Measurements from ENCODE around the gene FNDC8.
A peak's percentile ranks its signal among the peaks of the same experiment; 100 is the strongest.
"Not testable (repeated sequence)": the region's sequence is repeated elsewhere in the genome, so short reads cannot be mapped to it uniquely, and the experiment has no call there.

Gene FNDC8

DNA sequence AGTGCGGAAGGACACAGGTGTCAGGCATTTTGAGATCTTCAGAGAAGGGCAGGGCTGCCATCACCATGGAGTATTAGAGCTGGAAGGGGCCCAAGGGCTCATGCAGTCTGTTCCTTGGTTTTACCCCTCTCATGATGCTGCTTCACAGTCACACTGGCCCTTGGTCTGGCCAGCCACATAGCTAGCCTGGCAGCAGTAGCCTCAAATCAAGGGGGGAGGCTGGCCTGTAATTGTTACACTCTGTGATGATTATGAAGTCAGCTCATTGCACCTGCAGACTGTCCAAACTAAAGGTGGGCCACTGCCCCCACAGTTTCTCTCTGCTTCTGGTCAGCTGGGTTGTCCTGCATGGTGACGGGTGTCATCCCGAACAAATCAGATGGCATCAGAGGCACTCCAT, at the start of gene FNDC8:
Gene FNDC8 (plus strand): TSS at position 301 of the 400 bp plus-strand sequence. CDS start 79 bp downstream, at position 380.
- DNase-seq (ENCODE audit: low read depth) = no peak

DNA sequence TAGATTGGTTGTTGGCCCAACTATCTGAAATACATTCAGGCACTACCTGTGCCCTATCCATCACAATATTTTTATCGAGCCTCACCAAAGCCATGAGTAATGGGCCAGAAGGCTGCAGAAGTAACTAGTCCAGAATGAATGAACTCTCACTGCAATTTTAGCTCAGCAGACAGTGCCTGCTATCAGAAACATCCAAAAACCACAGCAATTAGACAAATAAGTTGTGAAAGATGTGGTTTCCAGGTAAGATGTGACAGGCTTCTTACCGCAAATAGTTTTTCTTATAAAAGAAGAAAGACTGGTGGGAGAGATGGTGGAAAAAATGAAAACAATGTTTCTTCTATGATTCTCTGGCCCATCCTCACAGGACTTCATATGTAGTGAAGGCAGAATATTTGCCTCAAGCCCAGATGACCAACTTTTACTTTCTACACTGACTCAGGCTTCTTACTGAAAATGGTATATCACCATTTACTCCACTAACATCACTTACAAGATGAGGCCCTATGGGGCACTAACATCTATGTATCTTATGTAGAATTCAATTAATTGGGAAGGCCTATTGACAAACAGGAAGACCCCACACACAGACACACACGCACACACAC, 48.1 kb upstream of the FNDC8 start:
- DNase-seq (ENCODE audit: low read depth) = no peak

DNA sequence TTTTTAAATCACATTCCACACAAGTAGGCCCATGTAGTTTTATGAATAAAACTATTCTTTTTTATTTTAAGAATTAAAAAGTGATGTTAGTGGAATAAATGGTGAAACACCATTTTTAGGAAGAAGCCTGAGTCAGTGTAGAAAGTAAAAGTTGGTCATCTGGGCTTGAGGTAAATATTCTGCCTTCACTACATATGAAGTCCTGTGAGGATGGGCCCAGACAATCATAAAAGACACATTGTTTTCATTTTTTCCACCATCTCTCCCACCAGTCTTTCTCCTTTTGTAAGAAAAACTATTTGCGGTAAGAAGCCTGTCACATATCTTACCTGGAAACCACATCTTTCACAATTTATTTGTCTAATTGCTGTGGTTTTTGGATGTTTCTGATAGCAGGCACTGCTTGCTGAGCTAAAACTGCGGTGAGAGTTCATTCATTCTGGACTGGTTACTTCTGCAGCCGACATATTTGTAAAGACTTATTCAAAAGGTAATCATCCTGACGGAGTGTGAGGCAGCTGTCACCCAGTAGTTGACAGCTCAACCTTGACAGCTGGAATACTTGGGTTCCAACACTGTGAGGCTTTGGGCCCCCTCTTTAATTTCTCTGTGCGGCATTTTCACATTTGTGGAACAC, 47.3 kb upstream of the FNDC8 start:
- DNase-seq (ENCODE audit: low read depth) = no peak

DNA sequence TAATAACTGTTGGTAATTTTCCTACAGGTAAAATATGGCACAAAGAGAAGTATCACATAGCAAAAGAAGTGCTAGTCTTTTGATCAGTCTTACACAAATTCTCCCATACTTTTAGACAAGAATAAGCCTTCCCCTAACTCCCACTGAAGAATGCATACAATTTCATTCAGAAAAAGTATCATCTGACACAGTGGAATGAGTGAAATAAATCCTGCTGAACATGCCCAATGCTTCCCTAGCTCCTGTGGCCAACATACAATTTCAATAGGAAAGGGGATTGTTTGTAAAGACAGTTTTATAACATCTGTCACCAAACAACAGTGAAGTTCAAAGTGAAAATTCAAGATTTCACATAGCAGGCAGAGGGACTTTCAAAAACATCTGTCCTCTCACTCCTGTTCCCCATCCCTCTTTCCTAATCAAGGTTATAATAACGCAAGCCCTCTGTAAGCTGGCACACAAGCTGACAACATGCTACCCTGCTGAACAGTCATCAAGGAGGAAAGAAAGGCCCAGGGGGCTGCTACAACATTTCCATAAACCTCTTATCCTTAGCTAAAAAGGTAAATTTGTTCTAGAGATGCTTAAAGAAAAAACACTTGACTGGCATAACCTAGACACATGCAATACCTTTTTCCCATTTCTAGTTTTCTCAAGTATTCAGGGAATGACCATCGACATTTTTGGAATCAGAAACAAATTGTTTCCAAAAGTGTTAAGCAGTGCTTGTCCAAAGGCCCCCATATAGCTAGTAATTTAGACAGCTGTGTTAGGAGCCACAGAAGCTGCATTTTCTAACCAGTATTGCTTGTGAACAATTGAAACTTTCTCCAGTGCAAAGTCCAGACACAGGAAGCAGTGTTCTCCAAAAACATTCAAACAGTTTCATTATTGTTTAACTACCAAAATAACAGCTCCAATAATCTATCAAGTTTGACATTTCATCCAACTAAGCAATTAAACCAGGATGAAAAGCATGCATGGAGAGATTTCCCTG, 46.4 kb upstream of the FNDC8 start:
- no peak for DNase-seq (ENCODE audit: low read depth)

DNA sequence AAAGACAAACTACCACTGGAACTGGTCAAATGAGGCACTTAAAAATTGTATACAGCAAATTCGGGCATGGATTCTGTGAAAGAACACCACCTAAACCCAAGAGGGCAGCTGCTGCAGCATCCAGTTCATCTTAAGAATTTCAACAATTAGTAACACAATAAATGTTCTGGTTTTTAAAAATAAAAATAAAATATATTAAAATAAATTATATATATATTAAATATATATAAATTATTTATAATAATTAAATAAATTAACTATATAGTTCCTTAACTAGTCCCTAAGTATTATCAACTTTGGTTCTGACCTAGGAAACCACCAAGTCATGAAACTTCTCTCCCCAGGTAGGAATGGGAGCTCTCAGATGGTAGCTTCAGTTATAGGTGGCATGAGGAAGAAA, 44.5 kb upstream of the FNDC8 start:
- no peak for DNase-seq (ENCODE audit: low read depth)

DNA sequence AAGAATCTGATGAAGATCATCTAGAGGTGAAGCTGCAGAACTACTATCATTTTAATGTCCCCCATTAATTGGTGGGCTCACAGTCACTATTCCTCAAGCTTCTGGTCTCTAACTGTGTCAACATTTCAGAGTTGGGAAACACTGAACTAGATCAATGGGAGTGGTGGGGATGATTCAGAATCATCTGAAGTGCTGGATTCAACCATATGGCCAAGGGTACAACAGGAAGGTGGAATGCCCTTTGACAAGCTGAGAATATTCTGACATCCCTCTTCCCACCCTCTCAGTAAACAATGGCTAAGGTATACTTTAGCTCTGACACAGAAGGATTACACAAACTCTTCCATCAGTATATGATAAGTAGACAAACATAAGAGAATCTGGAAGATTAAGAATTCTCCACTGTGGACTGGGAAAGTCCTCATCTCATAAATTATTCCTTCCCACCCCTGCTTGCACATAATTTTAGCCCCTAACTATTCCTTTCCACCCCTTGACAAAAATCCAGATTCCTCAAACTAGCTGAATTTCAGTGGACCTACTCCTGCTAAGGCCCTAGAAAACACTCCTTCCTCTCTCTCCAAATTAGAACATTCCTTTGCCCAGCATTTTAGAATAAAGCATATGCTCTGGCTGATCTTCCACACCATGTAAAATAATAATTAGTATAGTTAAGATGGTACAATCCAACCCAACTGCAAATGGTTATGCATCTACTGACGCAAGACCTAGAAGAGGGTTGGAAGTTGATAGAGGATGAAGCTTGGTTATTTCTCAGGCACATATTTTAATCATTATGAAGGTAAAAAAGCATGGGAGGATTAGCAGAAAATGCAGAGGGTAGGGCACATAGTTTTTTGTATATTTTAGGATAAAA, 41.6 kb upstream of the FNDC8 start:
- DNase-seq (ENCODE audit: low read depth) = peak; percentile 66

DNA sequence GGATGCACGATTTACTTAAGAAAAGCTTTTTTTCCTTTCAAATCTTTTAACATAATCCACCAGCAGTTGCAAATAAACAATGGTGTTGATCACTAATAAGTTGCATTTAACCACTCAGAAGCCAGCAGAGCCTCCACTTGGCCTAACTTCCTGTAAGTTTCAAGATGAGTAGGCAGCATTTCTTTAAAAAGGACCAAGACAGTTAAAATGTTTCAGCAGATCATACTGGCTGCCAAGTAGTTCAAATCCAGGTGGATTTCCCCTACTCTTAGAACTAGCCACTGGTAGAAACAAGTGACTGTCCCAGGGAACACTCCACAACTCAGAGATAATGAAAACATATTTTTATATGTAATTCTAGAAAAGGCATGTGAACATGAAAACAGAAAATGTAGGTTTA, 40.9 kb upstream of the FNDC8 start:
- DNase-seq (ENCODE audit: low read depth) = peak; percentile 26

DNA sequence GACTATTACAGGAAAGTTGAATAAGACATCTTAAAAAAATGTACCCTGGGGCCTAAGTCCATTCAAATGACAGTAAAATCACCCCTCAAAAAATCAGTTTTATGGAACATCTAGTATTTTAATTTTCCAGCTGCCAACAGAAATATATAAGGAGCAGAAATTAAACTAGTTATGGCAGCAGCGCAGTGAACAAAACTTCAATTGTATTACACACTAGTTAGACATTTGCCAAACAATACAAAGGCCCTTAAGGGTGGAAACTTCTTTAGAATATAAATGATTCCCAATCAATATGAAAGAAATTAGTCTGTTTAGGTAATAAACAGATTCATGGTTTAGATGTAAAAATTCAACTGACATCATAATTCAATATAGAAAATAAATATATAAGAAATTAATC, 39.8 kb upstream of the FNDC8 start:
- no peak for DNase-seq (ENCODE audit: low read depth)

DNA sequence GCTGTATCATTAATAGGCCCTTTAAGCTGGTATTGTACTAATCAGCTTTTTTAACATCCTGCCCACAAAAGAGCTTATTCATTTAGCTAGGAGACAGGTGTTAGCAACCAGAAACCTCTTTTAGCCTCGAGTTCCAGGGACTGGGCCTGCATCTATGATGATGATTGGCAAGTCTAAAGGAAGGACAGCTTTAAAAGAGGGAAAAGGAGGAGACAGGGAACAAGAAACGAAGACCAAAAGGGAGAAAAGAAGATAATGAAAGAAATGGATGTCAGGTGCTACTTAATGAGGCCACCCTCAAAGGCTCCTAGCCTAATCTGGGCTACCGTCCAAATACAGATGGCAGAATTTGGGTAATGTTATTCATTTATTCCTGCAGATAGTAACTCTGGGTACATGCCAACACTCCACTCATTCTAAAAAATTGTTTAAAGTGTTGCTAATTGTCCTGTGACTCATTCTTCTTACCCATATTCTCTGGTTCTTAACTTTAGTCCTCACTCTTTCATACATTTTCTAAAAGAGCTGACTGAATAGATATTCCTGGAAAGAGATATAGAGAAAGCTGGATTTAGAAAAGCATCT, 39.2 kb upstream of the FNDC8 start:
- peak; percentile 66 for DNase-seq (ENCODE audit: low read depth)

DNA sequence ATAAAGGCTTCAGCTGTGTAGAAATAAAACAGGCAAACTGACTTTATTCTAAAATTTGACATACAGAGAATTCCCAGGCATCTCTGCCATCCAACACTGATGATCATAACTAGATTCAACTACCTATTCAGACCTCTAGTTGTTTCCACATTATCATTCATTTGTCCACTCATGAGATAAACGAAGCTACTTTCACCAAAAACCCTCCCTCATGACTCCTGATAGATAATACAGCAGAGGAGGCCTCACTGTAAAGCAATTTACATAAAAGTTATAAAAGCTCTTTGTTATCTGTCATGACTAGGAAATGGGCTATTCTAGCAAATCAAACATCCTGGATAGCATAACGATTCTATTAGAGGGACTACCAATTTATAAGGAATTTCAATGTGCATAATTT, 38.3 kb upstream of the FNDC8 start:
- DNase-seq (ENCODE audit: low read depth) = no peak

DNA sequence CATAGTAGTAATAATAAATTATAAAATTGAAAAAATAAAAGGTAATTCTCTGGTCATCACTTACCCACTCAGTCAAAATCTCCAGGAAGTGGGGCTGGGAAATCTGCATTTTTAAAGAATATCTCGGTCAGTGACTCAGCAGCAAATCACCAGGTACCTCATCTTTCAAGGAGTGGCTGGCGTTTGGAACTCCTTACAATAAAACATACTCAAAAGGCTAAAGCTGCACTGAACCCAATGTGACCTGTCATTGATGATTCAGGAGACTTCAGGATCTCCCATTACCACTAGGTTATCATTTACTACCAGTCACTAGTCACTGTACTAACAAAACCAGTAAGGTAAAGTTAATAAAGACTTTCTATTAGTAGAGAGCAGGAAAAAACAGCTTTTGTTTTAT, 36.4 kb upstream of the FNDC8 start:
- peak; percentile 63 for DNase-seq (ENCODE audit: low read depth)

DNA sequence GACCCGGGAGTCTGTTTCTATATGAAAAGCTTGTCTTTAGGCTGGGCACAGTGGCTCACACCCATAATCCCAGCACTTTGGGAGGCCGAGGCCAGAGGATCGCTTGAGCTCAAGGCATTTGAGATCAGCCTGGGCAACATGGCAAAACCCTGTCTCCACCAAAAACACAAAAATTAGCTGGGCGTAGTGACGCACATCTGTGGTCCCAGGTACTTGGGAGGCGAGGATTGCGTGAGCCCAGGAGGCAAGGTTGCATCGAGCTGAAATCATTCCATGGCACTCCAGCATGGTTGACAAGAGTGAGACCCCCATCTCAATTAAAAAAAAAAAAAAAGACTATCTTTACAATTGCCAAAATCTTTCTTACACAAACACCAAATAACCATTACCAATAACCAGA, 35.3 kb upstream of the FNDC8 start:
- no peak for DNase-seq (ENCODE audit: low read depth)

DNA sequence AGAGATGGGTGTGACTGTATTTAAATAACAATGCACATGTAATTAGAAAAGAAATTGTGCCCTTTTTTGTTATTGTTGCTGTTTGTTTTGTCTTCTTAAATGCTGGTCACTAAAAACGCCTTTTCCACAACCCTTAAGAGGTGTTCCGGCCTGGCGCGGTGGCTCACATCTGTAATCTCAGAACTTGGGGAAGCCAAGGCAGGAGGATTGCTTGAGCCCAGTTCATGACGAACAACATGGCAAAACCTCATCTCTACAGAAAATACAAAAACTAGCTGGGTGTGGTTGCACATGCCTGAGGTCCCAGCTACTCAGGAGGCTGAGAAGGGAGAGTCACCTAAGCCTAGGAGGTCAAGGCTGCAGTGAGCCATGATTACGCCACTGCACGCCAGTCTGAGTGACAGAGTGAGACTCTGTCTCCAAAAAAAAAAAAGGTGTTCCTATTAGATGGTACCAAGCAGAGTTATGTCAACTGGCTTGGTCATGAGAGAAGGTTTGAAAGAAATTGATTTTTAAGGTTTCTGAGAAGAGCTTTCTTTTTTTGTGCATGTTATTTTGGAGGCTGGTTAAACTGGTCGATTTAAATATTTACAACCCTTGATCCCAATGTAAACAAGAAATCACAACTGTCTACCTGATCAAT, 34.4 kb upstream of the FNDC8 start:
- DNase-seq (ENCODE audit: low read depth) = no peak

DNA sequence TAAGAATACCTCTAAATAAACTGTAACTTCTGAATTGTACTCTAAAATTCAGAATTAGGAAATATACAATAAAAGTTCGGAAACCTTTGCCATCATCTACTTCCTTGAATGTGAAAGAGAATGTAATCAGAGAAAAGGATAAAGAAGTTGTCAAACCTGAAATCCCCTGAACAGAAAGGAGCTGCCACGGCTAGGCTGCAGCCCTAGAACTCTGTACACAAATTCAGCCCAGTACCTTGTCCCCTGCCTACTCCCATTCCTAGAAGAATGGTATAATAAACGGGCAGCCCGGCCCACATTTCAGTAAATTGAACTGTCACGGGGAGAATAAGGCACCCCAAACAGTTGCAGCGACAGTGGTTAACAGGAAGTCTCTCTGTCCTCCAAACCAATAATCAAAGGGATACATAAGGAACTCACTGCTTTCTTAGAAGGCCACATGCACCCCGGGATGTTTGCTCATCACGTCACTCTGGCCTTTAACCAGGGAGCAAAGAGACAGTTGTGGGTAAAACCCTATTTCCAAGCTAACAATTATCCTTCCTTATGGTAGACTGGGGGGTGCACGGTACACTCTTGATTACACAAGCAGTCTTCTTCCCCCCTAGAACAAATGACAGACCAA, 33.6 kb upstream of the FNDC8 start:
- DNase-seq (ENCODE audit: low read depth) = peak; percentile 52

DNA sequence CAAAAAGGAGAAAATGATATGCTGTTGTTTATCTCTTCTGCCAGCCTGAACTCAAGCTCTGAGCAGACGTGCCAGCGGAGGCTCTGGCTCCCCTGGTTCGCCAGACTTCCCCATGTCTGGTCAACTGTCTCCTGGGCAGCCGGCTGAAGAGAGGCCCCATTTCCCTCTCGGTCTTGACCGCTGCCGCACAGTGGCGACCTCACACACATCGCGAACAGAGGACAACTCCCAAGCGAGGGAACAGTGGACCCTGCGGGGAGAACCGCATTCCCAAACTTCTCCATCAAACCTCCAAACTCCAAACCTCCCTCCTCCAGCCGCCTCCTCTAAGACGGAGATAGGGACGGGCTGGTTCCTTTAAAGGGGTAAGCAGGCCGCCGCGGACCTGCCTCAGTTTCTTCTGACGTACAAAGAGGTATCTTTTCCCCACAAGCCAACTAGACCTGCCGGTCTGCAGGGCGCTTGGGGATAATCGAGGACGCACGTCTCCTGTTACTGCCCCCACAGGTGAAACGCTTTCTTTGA, 33.0 kb upstream of the FNDC8 start:
- peak; percentile 53 for DNase-seq (ENCODE audit: low read depth)

DNA sequence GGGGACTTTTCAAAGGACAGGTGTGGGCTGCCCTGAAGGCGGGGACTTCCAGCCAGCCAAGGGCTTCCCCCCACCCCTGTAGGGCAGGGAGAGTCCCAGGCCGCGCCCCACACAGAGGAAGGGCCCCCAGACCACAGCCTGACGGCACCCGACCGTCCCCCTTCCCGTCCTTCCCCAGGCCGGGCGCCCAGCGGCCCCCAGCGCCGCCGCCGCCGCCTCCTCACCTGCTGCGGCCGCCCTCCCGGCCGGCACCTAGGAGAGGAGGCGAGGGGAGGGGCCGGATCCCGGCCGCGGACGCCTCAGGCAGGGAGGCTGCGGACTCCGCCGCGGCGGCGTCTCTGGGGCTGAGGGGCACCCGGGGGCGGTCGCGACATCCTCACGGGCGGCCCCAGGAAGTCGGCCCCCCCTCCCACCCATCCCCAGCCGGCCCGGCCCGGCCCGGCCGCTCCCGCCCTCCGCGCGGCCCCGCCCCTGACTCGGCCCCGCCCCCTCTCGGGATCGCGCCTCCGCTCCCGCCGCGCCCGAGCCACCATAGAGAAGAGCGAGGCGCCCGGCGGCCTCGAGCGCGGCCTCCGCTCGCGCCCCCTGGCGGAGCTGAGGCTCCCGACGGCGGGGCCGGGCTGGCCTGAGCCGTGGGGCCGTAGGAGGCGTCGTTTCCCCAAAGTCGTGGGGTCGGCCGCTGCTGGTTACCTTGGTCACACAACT, 32.4 kb upstream of the FNDC8 start:
- peak; percentile 72 for DNase-seq (ENCODE audit: low read depth)

DNA sequence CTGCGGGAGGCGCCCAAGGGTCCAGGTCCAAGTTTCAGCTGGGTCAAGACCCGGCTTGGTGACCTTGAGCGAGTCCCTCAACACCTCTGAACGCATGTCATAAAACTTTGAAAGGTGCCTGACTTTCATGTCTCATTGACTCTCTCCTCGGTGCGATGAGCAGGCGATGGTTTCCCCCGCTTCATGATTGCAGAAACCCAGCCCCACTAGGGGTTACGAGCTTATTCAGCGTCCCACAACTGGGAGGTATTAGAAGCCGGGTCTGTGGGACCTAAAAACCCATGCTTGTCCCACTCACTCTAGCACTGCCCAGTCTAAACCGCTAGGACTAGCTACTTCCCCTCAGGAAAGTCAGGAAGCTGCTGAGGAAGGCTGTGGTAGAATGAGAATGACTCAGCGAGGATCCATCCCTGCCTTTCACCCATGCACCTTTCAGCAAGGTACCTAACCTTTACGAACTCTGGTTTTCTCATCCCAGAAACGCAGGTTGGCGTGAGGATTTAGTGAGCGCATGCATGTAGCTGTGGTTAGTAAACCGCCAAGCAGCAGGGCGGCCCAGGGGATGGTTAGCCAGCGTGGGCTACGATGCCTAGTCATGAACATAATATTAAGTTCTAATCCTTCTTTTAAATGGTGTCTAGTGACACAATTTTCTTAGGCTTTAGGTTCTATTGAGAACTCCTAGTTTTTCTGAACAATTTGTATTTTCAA, 31.7 kb upstream of the FNDC8 start:
- peak; percentile 41 for DNase-seq (ENCODE audit: low read depth)

DNA sequence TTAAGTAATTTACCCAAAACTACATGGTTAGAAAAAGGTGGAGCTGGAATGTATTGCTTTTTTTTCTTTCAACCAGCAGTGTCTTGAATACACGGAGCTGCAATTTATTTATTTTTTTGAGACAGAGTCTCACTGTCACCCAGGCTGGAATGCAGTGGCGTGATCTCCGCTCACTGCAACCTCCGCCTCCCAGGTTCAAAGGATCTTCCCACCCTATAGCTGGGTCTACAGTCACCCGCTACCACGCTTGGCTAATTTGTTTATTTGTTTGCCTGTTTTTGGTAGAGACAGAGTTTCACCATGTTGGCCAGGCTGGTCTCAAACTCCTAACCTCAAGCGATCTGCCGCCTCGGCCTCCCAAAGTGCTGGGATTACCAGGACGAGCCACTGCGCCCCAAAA, 30.7 kb upstream of the FNDC8 start:
- not testable (repeated sequence) for DNase-seq (ENCODE audit: low read depth)

DNA sequence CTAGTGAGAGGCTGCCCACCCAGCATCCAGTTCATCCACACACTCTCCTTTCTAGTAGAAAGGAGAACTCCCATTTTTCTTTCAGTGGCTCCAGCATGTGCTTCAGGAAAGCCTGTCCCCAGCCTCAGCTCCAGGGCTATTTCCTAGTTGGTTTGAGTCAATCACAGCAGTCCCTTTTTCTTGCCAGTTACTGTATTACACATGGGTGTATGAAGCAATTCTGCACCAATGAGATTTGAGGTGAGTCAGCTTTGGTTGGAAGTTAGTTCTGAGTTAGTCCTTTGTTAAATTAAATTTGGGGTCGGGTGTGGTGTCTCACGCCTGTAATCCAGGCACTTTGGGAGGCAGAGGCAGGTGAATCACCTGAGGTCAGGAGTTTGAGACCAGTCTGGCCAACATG, 26.5 kb upstream of the FNDC8 start:
- peak; percentile 93 for DNase-seq (ENCODE audit: low read depth)
